Panc1 (cell line): ENCODE data around the gene MOB1B. TPM values are rescaled to one million over a fixed set of nuclear protein-coding genes. Genes with fewer than 3 reads are reported as not detected.

Experiments
- ATAC-seq: fragments of 200-7000 bp; cut with Tn5 transposase; 2 replicates; pipeline ENCODE4 v1.9.1; 2020; ENCODE audit warnings: mild to moderate bottlenecking, moderate library complexity
- BruUV-seq: library from RNA; stranded (reverse); fragments of 400-500 nt; replicated peaks from 2 replicates; lab custom pipeline; 2021; lab: Mats Ljungman, UMichigan
- CTCF ChIA-PET: fragments of 300-600 bp; sonication (Branson Sonifier 250); formaldehyde crosslinking; loops from one replicate; lab custom pipeline; 2022; ENCODE audit warnings: antibody characterized with exemption; lab: Charles Lee
- POLR2A ChIA-PET: fragments of 300-600 bp; sonication (Branson Sonifier 250); formaldehyde crosslinking; loops from one replicate; lab custom pipeline; 2022; ENCODE audit warnings: antibody characterized with exemption; lab: Charles Lee
- DNase-seq: peaks from one replicate; pipeline ENCODE4 v3.0.0-alpha.2; 2010; ENCODE audit warnings: low read depth, low spot score
- H3K27ac ChIP-seq: 2 replicates; pipeline ENCODE4 v1.5.1; 2011; ENCODE audit warnings: mild to moderate bottlenecking, low read length, inconsistent platforms
- H3K27me3 ChIP-seq: fragments of 200-500 bp; sonication (Bioruptor generic); 2 replicates; pipeline ENCODE4 v1.6.0; 2014; ENCODE audit warnings: low read length, inconsistent platforms; ENCODE audit not compliant: control insufficient read depth, insufficient read depth
- H3K36me3 ChIP-seq: fragments of 200-500 bp; sonication (Bioruptor generic); 2 replicates; pipeline ENCODE4 v1.5.1; 2014; ENCODE audit warnings: inconsistent platforms, mild to moderate bottlenecking, low read length, moderate library complexity; ENCODE audit not compliant: control insufficient read depth, insufficient read depth
- H3K4me1 ChIP-seq: 2 replicates; pipeline ENCODE4 v1.5.1; 2011; ENCODE audit warnings: inconsistent platforms, mild to moderate bottlenecking, low read length, moderate library complexity; ENCODE audit not compliant: control insufficient read depth, insufficient read depth
- H3K4me3 ChIP-seq, 2 experiments: 2 replicates each; pipeline ENCODE4 v1.5.1; 2011 to 2012; ENCODE audit warnings: low read depth in 2 of 2, low read length in 2 of 2, mild to moderate bottlenecking in 2 of 2, inconsistent platforms in 1 of 2, moderate library complexity in 1 of 2
- H3K9me3 ChIP-seq: fragments of 200-500 bp; sonication (Bioruptor generic); 2 replicates; pipeline ENCODE4 v1.5.1; 2014; ENCODE audit warnings: low read depth, mild to moderate bottlenecking, inconsistent platforms, low read length, moderate library complexity; ENCODE audit not compliant: control insufficient read depth, insufficient read depth
- POLR2AphosphoS5 ChIP-seq: IDR thresholded peaks from 2 replicates; pipeline ENCODE4 v1.6.1; 2012; ENCODE audit warnings: mild to moderate bottlenecking, low read depth, low read length, moderate library complexity
- SIN3A ChIP-seq: IDR thresholded peaks from 2 replicates; pipeline ENCODE4 v1.6.1; 2012; ENCODE audit warnings: low read depth, mild to moderate bottlenecking, low read length, moderate library complexity, borderline replicate concordance; ENCODE audit not compliant: insufficient read depth
- TCF7L2 ChIP-seq: IDR thresholded peaks from 2 replicates; pipeline ENCODE4 v1.6.1; 2011; ENCODE audit warnings: mild to moderate bottlenecking, low read depth, low read length, inconsistent platforms
- in situ Hi-C: cut with HindIII; loops from 2 replicates; pipeline ENCODE4 v1.10.0; 2016; ENCODE audit warnings: low sequenced_read_pairs, low pct_unique_long_range_greater_than_20kb
- intact Hi-C: fragments of 100-400 bp; cut with micrococcal nuclease; formaldehyde crosslinking; loops from one replicate; pipeline ENCODE4 v1.10.0; 2022; ENCODE audit not compliant: unreplicated experiment
- total RNA-seq: library from RNA; stranded (reverse); gene quantifications from one replicate; pipeline ENCODE4 v1.2.1, GENCODE V29; 2021; ENCODE audit not compliant: unreplicated experiment
- TF ChIP-seq, protein P1 (sequence below), 2 experiments: IDR thresholded peaks; 2 replicates each; pipeline ENCODE4 v1.6.1; 2011 to 2012; ENCODE audit warnings: low read depth in 2 of 2, control low read depth in 1 of 2, low read length in 1 of 2, mild to moderate bottlenecking in 1 of 2, moderate library complexity in 1 of 2; ENCODE audit not compliant: insufficient read depth in 1 of 2
- TF ChIP-seq, protein P2 (sequence below): fragments of 450-650 bp; IDR thresholded peaks from 2 replicates; pipeline ENCODE4 v1.5.1; 2017; ENCODE audit warnings: mild to moderate bottlenecking

The MOB1B gene
- total RNA-seq, 1 experiment from 2014 or later = 20.1 TPM

DNA sequence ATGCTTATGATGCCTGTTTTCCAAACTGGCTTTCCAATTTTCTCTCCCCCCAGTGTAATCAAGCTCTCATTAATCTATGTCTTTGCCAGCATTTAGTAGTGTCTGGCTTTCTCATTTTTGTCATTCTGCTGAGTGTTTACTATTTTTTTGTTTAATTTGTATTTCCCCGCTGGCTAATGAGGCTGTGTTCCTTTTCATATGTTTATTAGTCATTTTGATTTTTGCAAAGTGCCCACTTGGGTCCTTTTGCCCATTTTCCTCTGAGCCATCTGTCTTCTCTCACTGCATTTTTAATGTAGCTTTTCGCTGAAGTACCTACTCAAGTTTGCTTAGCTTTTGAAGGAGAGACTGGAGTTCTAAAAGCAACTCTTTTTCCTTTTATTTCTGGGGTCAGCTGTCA lies 106.0 kb downstream of the MOB1B start:
- in situ Hi-C loops (no loop called here), intact Hi-C loops (loop anchor here (10.0 kb wide), 1 partner anchor 173 kb away; the partner anchor contains the start of gene GRSF1)
- no peak overlapping the region for H3K4me3 ChIP-seq
- no peak overlapping the region for H3K27ac ChIP-seq
- no peaks in the 10 kb centered on the region for H3K4me1 ChIP-seq
- H3K36me3 ChIP-seq = no peaks in the 10 kb centered on the region
- DNase-seq = no peak
- H3K9me3 ChIP-seq = no peaks in the 10 kb centered on the region
- no peak for ATAC-seq
- CTCF ChIA-PET = no interaction called here
- BruUV-seq = no TSS peak
- TF ChIP-seq, protein P1, sequence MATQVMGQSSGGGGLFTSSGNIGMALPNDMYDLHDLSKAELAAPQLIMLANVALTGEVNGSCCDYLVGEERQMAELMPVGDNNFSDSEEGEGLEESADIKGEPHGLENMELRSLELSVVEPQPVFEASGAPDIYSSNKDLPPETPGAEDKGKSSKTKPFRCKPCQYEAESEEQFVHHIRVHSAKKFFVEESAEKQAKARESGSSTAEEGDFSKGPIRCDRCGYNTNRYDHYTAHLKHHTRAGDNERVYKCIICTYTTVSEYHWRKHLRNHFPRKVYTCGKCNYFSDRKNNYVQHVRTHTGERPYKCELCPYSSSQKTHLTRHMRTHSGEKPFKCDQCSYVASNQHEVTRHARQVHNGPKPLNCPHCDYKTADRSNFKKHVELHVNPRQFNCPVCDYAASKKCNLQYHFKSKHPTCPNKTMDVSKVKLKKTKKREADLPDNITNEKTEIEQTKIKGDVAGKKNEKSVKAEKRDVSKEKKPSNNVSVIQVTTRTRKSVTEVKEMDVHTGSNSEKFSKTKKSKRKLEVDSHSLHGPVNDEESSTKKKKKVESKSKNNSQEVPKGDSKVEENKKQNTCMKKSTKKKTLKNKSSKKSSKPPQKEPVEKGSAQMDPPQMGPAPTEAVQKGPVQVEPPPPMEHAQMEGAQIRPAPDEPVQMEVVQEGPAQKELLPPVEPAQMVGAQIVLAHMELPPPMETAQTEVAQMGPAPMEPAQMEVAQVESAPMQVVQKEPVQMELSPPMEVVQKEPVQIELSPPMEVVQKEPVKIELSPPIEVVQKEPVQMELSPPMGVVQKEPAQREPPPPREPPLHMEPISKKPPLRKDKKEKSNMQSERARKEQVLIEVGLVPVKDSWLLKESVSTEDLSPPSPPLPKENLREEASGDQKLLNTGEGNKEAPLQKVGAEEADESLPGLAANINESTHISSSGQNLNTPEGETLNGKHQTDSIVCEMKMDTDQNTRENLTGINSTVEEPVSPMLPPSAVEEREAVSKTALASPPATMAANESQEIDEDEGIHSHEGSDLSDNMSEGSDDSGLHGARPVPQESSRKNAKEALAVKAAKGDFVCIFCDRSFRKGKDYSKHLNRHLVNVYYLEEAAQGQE (IDR thresholded peaks at IDR 0.05; ENCODE audit: insufficient read depth in 1 of 2, low read depth in 2 of 2, low read length in 1 of 2) = no peak
- TF ChIP-seq TCF7L2 = no peak
- no peak for TF ChIP-seq POLR2AphosphoS5
- POLR2A ChIA-PET = no interaction called here
- H3K27me3 ChIP-seq = no peaks in the 10 kb centered on the region

DNA sequence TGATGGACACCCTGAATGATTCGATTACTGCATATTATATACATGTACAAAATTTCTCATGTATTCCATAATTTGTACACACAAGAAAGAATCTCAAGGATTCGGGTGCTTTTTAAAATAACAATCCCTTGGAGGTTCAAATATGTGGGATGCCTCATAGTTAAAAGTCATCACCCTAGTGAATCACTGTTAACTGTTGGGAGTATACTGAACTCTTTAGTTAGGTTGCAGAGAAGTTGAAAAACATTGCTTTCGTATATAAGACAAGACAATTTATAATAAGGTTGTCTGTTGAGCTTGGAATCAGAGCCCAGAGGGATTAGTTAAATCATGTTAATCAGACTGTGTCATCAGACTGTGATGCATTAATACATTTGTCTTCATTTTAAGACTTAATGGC lies 106.9 kb downstream of the MOB1B start:
- no peaks in the 10 kb centered on the region for H3K9me3 ChIP-seq
- H3K36me3 ChIP-seq = no peaks in the 10 kb centered on the region
- ChIA-PET CTCF (interaction anchor here (0.6 kb wide), 1 partner anchor 171 kb away, joined by 12 read pairs; no protein-coding TSS in a partner anchor), POLR2A (no interaction called here)
- no peak overlapping the region for H3K27ac ChIP-seq
- H3K4me1 ChIP-seq = no peaks in the 10 kb centered on the region
- in situ Hi-C loops = no loop called here
- H3K27me3 ChIP-seq = no peaks in the 10 kb centered on the region
- BruUV-seq = no TSS peak
- no peak overlapping the region for H3K4me3 ChIP-seq
- DNase-seq (no peak), ATAC-seq (no peak)
- no peak for TF ChIP-seq SIN3A
- TF ChIP-seq TCF7L2 = no peak
- TF ChIP-seq, protein P2, sequence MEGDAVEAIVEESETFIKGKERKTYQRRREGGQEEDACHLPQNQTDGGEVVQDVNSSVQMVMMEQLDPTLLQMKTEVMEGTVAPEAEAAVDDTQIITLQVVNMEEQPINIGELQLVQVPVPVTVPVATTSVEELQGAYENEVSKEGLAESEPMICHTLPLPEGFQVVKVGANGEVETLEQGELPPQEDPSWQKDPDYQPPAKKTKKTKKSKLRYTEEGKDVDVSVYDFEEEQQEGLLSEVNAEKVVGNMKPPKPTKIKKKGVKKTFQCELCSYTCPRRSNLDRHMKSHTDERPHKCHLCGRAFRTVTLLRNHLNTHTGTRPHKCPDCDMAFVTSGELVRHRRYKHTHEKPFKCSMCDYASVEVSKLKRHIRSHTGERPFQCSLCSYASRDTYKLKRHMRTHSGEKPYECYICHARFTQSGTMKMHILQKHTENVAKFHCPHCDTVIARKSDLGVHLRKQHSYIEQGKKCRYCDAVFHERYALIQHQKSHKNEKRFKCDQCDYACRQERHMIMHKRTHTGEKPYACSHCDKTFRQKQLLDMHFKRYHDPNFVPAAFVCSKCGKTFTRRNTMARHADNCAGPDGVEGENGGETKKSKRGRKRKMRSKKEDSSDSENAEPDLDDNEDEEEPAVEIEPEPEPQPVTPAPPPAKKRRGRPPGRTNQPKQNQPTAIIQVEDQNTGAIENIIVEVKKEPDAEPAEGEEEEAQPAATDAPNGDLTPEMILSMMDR = no peak
- intact Hi-C loops = loop anchor here (10.0 kb wide), 1 partner anchor 174 kb away; the partner anchor contains the start of gene GRSF1

DNA sequence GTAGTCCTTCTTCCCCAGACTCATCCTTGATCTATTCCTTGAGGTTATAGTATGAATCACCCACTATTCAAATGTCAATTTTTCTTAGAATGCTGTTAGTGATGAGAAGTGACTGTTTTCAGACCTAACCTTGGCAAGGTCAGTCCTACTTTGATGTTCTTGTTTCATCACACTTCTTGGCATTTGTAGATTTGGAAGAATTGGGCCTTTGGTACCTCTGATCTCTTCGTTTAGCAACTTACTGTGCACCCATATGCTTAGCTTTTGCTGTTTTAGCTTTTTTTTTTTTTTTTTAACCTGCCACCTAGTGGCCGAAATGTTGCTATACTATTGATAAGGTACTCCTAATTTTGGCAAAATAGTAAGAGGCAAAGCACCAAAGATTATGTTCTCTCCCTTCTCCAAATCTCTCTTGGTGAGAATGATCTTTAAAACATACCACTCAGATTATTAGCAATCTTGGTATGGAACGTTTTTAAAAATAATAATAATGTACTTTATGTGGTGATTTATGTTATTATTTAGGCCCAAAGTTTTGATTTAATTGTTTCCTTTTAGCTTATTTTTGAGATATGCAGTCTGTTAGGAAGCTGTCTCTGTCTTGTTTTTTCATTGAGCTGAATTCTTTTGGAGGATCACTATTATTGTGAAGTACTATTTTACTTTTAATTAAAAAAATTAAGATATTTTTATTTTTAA lies 107.9 kb downstream of the MOB1B start:
- BruUV-seq = no TSS peak
- ChIA-PET POLR2A (interaction anchor here (0.6 to 0.7 kb wide), 2 partner anchors 391 to 568 kb away, joined by 3 to 5 read pairs; no protein-coding TSS in a partner anchor), CTCF (interaction anchor here (0.5 to 0.7 kb wide), 11 partner anchors 14 to 409 kb away, joined by 3 to 11 read pairs (median 4); partner anchors contain the start of genes DCK, GRSF1 and MOB1B)
- no peak overlapping the region for H3K27ac ChIP-seq
- ATAC-seq (no peak), DNase-seq (peak; percentile 27)
- in situ Hi-C loops (no loop called here), intact Hi-C loops (loop anchor here (10.0 kb wide), 1 partner anchor 175 kb away; the partner anchor contains the start of gene GRSF1)
- H3K27me3 ChIP-seq = no peaks in the 10 kb centered on the region
- H3K4me3 ChIP-seq = no peak overlapping the region
- TF ChIP-seq, protein P1 (IDR thresholded peaks at IDR 0.05; ENCODE audit: insufficient read depth in 1 of 2, low read depth in 2 of 2, low read length in 1 of 2) = no peak
- TF ChIP-seq TCF7L2 = no peak
- TF ChIP-seq POLR2AphosphoS5 = no peak
- TF ChIP-seq, protein P2 = peak; percentile 60; the same call in 1 of the 2 replicates
- TF ChIP-seq SIN3A = no peak
- no peaks in the 10 kb centered on the region for H3K36me3 ChIP-seq
- H3K4me1 ChIP-seq = no peaks in the 10 kb centered on the region
- no peaks in the 10 kb centered on the region for H3K9me3 ChIP-seq
